ENCODE results near the gene SV2C. TPM values are rescaled to one million over a fixed set of nuclear protein-coding genes. Genes with fewer than 3 reads are reported as not detected.
A peak's percentile ranks its signal among the peaks of the same experiment; 100 is the strongest.

SV2C gene
- total RNA-seq, 1 donor from 2014 or later = 0.15 TPM

DNA sequence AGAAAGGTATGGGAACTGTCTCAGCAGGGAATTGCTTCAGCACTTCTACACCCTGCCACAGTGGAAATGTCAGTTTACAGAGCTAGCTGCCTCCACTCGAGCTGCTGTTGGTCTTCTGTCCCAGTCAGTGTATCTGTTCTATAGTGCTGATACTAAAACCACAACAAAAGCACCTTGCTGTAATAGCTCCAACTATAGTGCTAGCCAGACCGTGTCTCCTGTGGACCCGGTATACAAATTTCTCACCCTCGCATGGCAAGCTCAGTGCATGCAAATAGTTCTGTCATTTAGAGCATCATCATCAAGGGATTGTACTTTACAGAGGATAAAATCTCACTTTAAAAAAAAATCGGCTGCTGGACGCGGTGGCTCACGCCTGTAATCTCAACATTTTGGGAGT is 268.4 kb downstream of the SV2C start:
- peaks cover 18% of the 10 kb centered on the region for H3K4me1 Mint-ChIP-seq
- no peak overlapping the region for H3K9ac ChIP-seq
- no peaks in the 10 kb centered on the region for H4K20me1 ChIP-seq (ENCODE audit: low read depth)
- no peak overlapping the region for H3K4me3 ChIP-seq
- H3K27me3 ChIP-seq = no peaks in the 10 kb centered on the region
- no peak for DNase-seq (ENCODE audit: low spot score)
- H3K27ac ChIP-seq = no peak overlapping the region
- no peak for TF ChIP-seq EZH2phosphoT487 (IDR thresholded peaks at IDR 0.05)
- TF ChIP-seq EZH2 (IDR thresholded peaks at IDR 0.05) = no peak
- TF ChIP-seq CTCF (IDR thresholded peaks at IDR 0.05) = no peak
- H2AFZ ChIP-seq (replicated peaks) = no peak overlapping the region
- no peaks in the 10 kb centered on the region for H3K36me3 ChIP-seq
- H3K79me2 ChIP-seq (ENCODE audit: low read depth) = no peaks in the 10 kb centered on the region
- H3F3A ChIP-seq (ENCODE audit: low read depth) = no peaks in the 10 kb centered on the region
- H3K27me3 Mint-ChIP-seq (ENCODE audit: insufficient read depth, low read depth) = peaks cover 4% of the 10 kb centered on the region
- H3K9me3 ChIP-seq (ENCODE audit: low read depth) = no peaks in the 10 kb centered on the region
- H3K4me1 ChIP-seq = no peaks in the 10 kb centered on the region
- peak overlapping the region; percentile 53 for H3K27ac Mint-ChIP-seq
- no peak overlapping the region for H3K4me2 ChIP-seq
- no peaks in the 10 kb centered on the region for H3K9me3 Mint-ChIP-seq
- H3K36me3 Mint-ChIP-seq = no peaks in the 10 kb centered on the region
- H3K4me3 Mint-ChIP-seq = no peak overlapping the region

GRCh38 chr5:76356887-76357286 is 273.7 kb downstream of the SV2C start:
- Mint-ChIP-seq H3K4me3 (no peak overlapping the region), H3K27ac (no peak overlapping the region)
- no peaks in the 10 kb centered on the region for H3K36me3 ChIP-seq

DNA sequence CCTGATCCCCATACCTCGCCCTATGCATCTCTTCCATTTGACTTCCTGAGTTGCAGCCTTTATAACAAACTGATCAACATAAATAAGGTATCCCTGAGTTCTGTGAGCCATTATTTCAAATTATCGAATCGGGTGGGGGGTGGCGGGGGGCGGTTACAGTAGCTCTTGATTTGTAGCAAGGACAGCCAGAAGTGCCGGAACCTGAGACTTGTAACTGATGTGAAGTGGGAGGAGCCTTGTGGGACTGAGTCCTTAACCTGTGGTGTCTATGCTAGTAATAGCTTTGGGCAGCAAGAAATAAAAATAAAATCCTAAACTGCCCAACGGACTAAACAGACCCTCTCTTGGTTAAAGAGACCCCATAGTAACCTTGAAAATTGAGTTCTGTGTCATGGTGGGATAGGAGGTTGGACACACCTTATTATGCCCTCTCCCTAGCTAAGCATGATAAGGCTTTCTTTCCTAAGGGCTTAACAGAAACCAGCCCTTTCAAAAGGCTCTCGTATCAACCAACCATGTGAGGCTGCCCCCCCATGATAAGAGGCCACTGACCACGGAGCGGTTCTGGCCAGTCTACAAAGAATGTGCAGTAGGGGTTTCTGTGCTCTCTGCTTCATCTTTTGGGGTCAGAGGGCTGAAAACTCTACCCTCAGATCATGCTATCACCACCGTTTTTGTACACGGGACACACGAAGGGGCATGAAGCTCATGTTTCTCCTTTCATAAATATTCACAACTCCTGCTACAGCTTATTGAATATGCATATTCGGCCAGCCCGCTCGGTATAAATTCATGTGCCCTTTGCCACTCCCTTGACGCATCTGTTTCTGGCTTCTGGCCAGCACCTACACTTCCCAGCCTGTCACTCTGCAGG is 280.4 kb downstream of the SV2C start:
- Histone ChIP-seq H3K4me1 (no peaks in the 10 kb centered on the region), H4K20me1 (ENCODE audit: low read depth) (no peaks in the 10 kb centered on the region), H3K79me2 (ENCODE audit: low read depth) (no peaks in the 10 kb centered on the region), H2AFZ (replicated peaks) (no peak overlapping the region), H3K36me3 (no peaks in the 10 kb centered on the region), H3K27ac (no peak overlapping the region), H3K27me3 (no peaks in the 10 kb centered on the region), H3K9ac (no peak overlapping the region), H3K4me2 (no peak overlapping the region), H3F3A (ENCODE audit: low read depth) (no peaks in the 10 kb centered on the region), H3K9me3 (ENCODE audit: low read depth) (no peaks in the 10 kb centered on the region), H3K4me3 (no peak overlapping the region)
- H3K4me3 Mint-ChIP-seq = no peak overlapping the region
- H3K4me1 Mint-ChIP-seq = peaks cover 6% of the 10 kb centered on the region
- H3K36me3 Mint-ChIP-seq = no peaks in the 10 kb centered on the region
- no peaks in the 10 kb centered on the region for H3K9me3 Mint-ChIP-seq
- peaks cover 2% of the 10 kb centered on the region for H3K27me3 Mint-ChIP-seq (ENCODE audit: insufficient read depth, low read depth)
- TF ChIP-seq CTCF (IDR thresholded peaks at IDR 0.05) = no peak
- no peak for TF ChIP-seq EZH2phosphoT487 (IDR thresholded peaks at IDR 0.05)
- no peak for TF ChIP-seq EZH2 (IDR thresholded peaks at IDR 0.05)
- no peak overlapping the region for H3K27ac Mint-ChIP-seq
- DNase-seq (ENCODE audit: low spot score) = no peak

More at GRCh38 chr5:76356887-76357286, 273.7 kb downstream of the SV2C start:
- Histone ChIP-seq H3K27ac (no peak overlapping the region), H2AFZ (replicated peaks) (no peak overlapping the region), H4K20me1 (ENCODE audit: low read depth) (no peaks in the 10 kb centered on the region), H3K9ac (no peak overlapping the region), H3K4me3 (no peak overlapping the region), H3K27me3 (no peaks in the 10 kb centered on the region), H3K4me1 (no peaks in the 10 kb centered on the region), H3K9me3 (ENCODE audit: low read depth) (no peaks in the 10 kb centered on the region), H3K4me2 (no peak overlapping the region), H3F3A (ENCODE audit: low read depth) (no peaks in the 10 kb centered on the region), H3K79me2 (ENCODE audit: low read depth) (no peaks in the 10 kb centered on the region)
- H3K4me1 Mint-ChIP-seq = no peaks in the 10 kb centered on the region
- H3K36me3 Mint-ChIP-seq = no peaks in the 10 kb centered on the region
- no peak for DNase-seq (ENCODE audit: low spot score)
- peaks cover 2% of the 10 kb centered on the region for H3K27me3 Mint-ChIP-seq (ENCODE audit: insufficient read depth, low read depth)
- TF ChIP-seq EZH2phosphoT487 (IDR thresholded peaks at IDR 0.05) (no peak), EZH2 (IDR thresholded peaks at IDR 0.05) (no peak), CTCF (IDR thresholded peaks at IDR 0.05) (no peak)
- H3K9me3 Mint-ChIP-seq = no peaks in the 10 kb centered on the region
